Adrenal gland (tissue), 12 donors: Measurements from ENCODE around the gene JARID2. TPM values are rescaled to one million over a fixed set of nuclear protein-coding genes. Genes with fewer than 3 reads are reported as not detected.

Source experiments
- DNase-seq, 7 donors: peaks; one replicate each; pipeline ENCODE4 v3.0.0-alpha.2; 2019 to 2020
- H3K27ac ChIP-seq, 5 donors: fragments of 200-600 bp; sonication (generic) in 4 of 5; 1 replicate in 3 of 5; 2 replicates in 2 of 5; pipeline versions ENCODE4 v1.5.1 to v1.8.0; 2016 to 2020; ENCODE audit warnings: mild to moderate bottlenecking in 1 of 5
- H3K27me3 ChIP-seq: fragments of 200-600 bp; 2 replicates; pipeline ENCODE4 v1.8.0; 2021
- H3K36me3 ChIP-seq, 2 donors: fragments of 200-600 bp; replicated peaks in 1 of 2; 1 replicate in 1 of 2; 2 replicates in 1 of 2; pipeline versions ENCODE4 v1.5.1 to v1.8.0; 2018 to 2022
- H3K4me1 ChIP-seq, 2 donors: fragments of 200-600 bp; replicated peaks in 1 of 2; 1 replicate in 1 of 2; 2 replicates in 1 of 2; pipeline versions ENCODE4 v1.5.1 to v1.8.0; 2018 to 2021
- H3K4me3 ChIP-seq, 4 donors: fragments of 200-600 bp; sonication (generic) in 3 of 4; one replicate each; pipeline ENCODE4 v1.5.1; 2016 to 2018
- H3K9me3 ChIP-seq, 3 donors: fragments of 200-600 bp; sonication (generic) in 1 of 3; replicated peaks in 1 of 3; 1 replicate in 2 of 3; 2 replicates in 1 of 3; pipeline versions ENCODE4 v1.5.1 to v1.8.0; 2016 to 2021
- POLR2A ChIP-seq, 2 donors: fragments of 450-650 bp; IDR thresholded peaks; one replicate each; pipeline ENCODE4 v1.6.1; 2017; ENCODE audit warnings: antibody characterized with exemption in 2 of 2, mild to moderate bottlenecking in 2 of 2, moderate library complexity in 1 of 2
- WGBS, 4 donors: extraction: QIAGEN DNeasy Blood & Tissue Kit in 2 of 4; methylation state at CpG; one replicate each; pipeline versions ENCODE4 v1.1.5 to v1.1.7; 2013 to 2017; 5-methylcytosine and 5-hydroxymethylcytosine counted together
- intact Hi-C, 2 donors: fragments of 100-400 bp; cut with DNase I; formaldehyde crosslinking; loops; one replicate each; pipeline versions ENCODE4 v1.14.1 to v1.15.0; 2022 to 2023
- polyA plus RNA-seq, 3 donors: library from polyadenylated mRNA; stranded (reverse); fragments of 200-250 nt in 2 of 3; fragments of 350-450 nt in 1 of 3; fragmentation: Illumina TruSeq in 1 of 3; extraction: RNeasy Lipid Tissue Mini Kit (QIAGEN cat#74804) in 1 of 3; gene quantifications; one replicate each; pipeline ENCODE4 v1.2.3, GENCODE V29; 2013 to 2014
- total RNA-seq, 9 donors: library from RNA; depleted of rRNA in 4 of 9; stranded (reverse); fragments of >200 nt in 4 of 9; fragments of 120-200 nt in 1 of 9; fragmentation: NEBNext Ultra II Directional in 1 of 9; extraction: Animal tissue kit (Norgen Biotek cat#: 25700) in 1 of 9; gene quantifications; one replicate each; pipeline versions ENCODE4 v1.1.0 to v1.2.4, GENCODE V29; 2013 to 2023
- TF ChIP-seq, protein P1 (sequence below), 6 experiments: fragments of 450-650 bp in 4 of 6; fragments of 200-600 bp in 2 of 6; sonication (generic) in 1 of 6; IDR thresholded peaks; 1 replicate in 5 of 6; 2 replicates in 1 of 6; pipeline versions ENCODE4 v1.5.1 to v1.8.0; 2016 to 2021; ENCODE audit warnings: antibody characterized with exemption in 6 of 6, mild to moderate bottlenecking in 2 of 6, moderate library complexity in 1 of 6
- donor health status: healthy with polysubstance abuse.
- donor health status: Bipolar disorder and iron deficiency.
- donor health status: DM: yes; HTN: yes; CAD: no.
- donor health status: DM: no; HTN: no; CAD: no.
- donor health status: DM: no; HTN: no; CAD: no.
- donor health status: DM: yes; HTN: yes; CAD: no.

The JARID2 gene
- total and polyA plus RNA-seq, 12 donors: 3.0 to 13.6 (median 8.2) TPM

DNA sequence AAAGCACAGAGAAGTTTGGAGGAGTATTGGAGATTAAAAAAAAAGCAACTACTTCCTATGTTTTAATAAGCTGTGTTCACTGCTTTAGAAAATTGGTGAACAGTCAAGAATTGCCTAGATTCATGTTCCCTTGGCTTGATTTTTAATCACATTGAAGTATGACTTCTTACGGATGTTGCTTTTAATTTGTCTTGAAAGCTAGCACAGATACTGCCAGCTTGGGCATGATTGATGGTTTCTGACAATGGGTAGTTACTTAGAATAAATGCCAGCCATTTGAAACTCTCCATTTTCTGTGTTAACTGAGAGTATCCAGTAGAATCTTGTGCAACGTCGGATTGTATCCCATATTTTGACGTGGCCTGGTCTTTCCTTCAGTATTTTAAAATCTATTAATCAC lies 239.0 kb downstream of the JARID2 start:
- Histone ChIP-seq H3K4me1 (peaks cover 0 to 23% of the 10 kb centered on the region in 2 donors), H3K27me3 (no peaks in the 10 kb centered on the region), H3K9me3 (no peaks in the 10 kb centered on the region), H3K27ac (no peak overlapping the region), H3K36me3 (peaks cover 0 to 23% of the 10 kb centered on the region in 2 donors), H3K4me3 (no peak overlapping the region)
- intact Hi-C loops: loop anchor here in 1 of 2 donors (10.0 kb wide), 1 partner anchor 230 kb away; no protein-coding TSS in a partner anchor
- DNase-seq: no peak
- TF ChIP-seq, protein P1, sequence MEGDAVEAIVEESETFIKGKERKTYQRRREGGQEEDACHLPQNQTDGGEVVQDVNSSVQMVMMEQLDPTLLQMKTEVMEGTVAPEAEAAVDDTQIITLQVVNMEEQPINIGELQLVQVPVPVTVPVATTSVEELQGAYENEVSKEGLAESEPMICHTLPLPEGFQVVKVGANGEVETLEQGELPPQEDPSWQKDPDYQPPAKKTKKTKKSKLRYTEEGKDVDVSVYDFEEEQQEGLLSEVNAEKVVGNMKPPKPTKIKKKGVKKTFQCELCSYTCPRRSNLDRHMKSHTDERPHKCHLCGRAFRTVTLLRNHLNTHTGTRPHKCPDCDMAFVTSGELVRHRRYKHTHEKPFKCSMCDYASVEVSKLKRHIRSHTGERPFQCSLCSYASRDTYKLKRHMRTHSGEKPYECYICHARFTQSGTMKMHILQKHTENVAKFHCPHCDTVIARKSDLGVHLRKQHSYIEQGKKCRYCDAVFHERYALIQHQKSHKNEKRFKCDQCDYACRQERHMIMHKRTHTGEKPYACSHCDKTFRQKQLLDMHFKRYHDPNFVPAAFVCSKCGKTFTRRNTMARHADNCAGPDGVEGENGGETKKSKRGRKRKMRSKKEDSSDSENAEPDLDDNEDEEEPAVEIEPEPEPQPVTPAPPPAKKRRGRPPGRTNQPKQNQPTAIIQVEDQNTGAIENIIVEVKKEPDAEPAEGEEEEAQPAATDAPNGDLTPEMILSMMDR (IDR thresholded peaks at IDR 0.05): no peak
- no peak for TF ChIP-seq POLR2A (IDR thresholded peaks at IDR 0.05)
- WGBS, 4 donors: 70 to 84% (median 76%) methylated on average over 4 of the region's 4 CpGs

- WGBS, 4 donors: 65 to 89% (median 81%) methylated on average over 2 of the region's 2 CpGs
- no peak overlapping the region for H3K4me3 ChIP-seq
- H3K27me3 ChIP-seq: no peaks in the 10 kb centered on the region
- peaks cover 0 to 25% of the 10 kb centered on the region in 2 donors for H3K4me1 ChIP-seq
- H3K36me3 ChIP-seq: peaks cover 0 to 23% of the 10 kb centered on the region in 2 donors
- no peaks in the 10 kb centered on the region for H3K9me3 ChIP-seq
- TF ChIP-seq, protein P1 (IDR thresholded peaks at IDR 0.05): no peak
- TF ChIP-seq POLR2A (IDR thresholded peaks at IDR 0.05): no peak
- intact Hi-C loops: loop anchor here in 1 of 2 donors (10.0 kb wide), 1 partner anchor 231 kb away; no protein-coding TSS in a partner anchor
- H3K27ac ChIP-seq: no peak overlapping the region
- no peak for DNase-seq
Measured at GRCh38 chr6:15485936-15486335, 240.1 kb downstream of the JARID2 start.

DNA sequence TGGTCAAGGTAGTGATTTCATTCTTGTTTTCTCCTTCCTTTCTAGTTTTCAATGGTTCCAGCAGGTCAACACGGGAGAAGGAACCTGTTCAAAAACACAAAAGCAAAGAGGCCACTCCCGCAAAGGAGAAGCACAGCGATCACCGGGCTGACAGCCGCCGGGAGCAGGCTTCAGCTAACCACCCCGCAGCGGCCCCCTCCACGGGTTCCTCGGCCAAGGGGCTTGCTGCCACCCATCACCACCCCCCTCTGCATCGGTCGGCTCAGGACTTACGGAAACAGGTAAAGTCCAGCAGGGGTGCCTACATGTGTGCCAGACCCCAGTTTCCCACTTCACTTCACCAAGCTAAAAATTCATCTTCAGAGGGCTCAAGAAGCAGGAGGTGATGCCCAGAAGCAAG lies 241.4 kb downstream of the JARID2 start:
- Histone ChIP-seq H3K4me1 (peaks cover 0 to 38% of the 10 kb centered on the region in 2 donors), H3K4me3 (no peak overlapping the region), H3K27me3 (no peaks in the 10 kb centered on the region), H3K36me3 (peaks cover 0 to 23% of the 10 kb centered on the region in 2 donors), H3K9me3 (no peaks in the 10 kb centered on the region), H3K27ac (no peak overlapping the region)
- intact Hi-C loops: loop anchor here in 1 of 2 donors (10.0 kb wide), 1 partner anchor 232 kb away; no protein-coding TSS in a partner anchor
- peak in 1 of 7 donors; percentile 29 for DNase-seq
- 90 to 98% (median 97%) methylated on average over 11 to 13 of the region's 13 CpGs for WGBS, 4 donors
- TF ChIP-seq, protein P1 (IDR thresholded peaks at IDR 0.05): no peak
- no peak for TF ChIP-seq POLR2A (IDR thresholded peaks at IDR 0.05)

GRCh38 chr6:15489261-15489962 lies 243.5 kb downstream of the JARID2 start:
- intact Hi-C loops: loop anchor here in 1 of 2 donors (10.0 kb wide), 1 partner anchor 235 kb away; no protein-coding TSS in a partner anchor
- peak in 1 of 7 donors; percentile 47 for DNase-seq
- H3K36me3 ChIP-seq: peaks cover 0 to 23% of the 10 kb centered on the region in 2 donors
- H3K4me1 ChIP-seq: peaks cover 0 to 30% of the 10 kb centered on the region in 2 donors
- H3K27ac ChIP-seq: no peak overlapping the region
- TF ChIP-seq, protein P1 (IDR thresholded peaks at IDR 0.05): no peak
- TF ChIP-seq POLR2A (IDR thresholded peaks at IDR 0.05): no peak
- no peak overlapping the region for H3K4me3 ChIP-seq
- H3K27me3 ChIP-seq: no peaks in the 10 kb centered on the region
- no peaks in the 10 kb centered on the region for H3K9me3 ChIP-seq
- WGBS, 4 donors: 80 to 100% (median 84%) methylated on average over 10 to 14 of the region's 14 CpGs
